Mesenteric fat pad (tissue), 1 donor: ENCODE results near the gene MRPS22. TPM values are rescaled to one million over a fixed set of nuclear protein-coding genes. Genes with fewer than 3 reads are reported as not detected.
"Not testable (repeated sequence)": the region's sequence is repeated elsewhere in the genome, so short reads cannot be mapped to it uniquely, and the experiment has no call there.

Experiments used
- DNase-seq: peaks from one replicate; pipeline ENCODE4 v3.0.0-alpha.2; 2020; ENCODE audit warnings: low spot score
- total RNA-seq: library from RNA; stranded (reverse); fragmentation: NEBNext Ultra II Directional; extraction: Animal tissue kit (Norgen Biotek cat#: 25700); gene quantifications from one replicate; pipeline ENCODE4 v1.2.1, GENCODE V29; 2021
- donor health status: DM: yes; HTN: yes; CAD: no.

MRPS22 gene
- total RNA-seq, 1 donor from 2014 or later, result 37.6 TPM

GRCh38 chr3:139388821-139389551 is 45.2 kb downstream of the MRPS22 start:
- no peak for DNase-seq

GRCh38 chr3:139389552-139390368 is 45.9 kb downstream of the MRPS22 start, which contains the start of gene COPB2:
TSS of gene COPB2 (minus strand) at chr3:139389647. CDS start at chr3:139389550, 97 bp downstream.
- DNase-seq, result peak; percentile 99

- no peak for DNase-seq
Measured at GRCh38 chr3:139394116-139394515, 50.3 kb downstream of the MRPS22 start.

GRCh38 chr3:139396707-139397106 is 52.9 kb downstream of the MRPS22 start:
- no peak for DNase-seq

GRCh38 chr3:139401155-139401554 is 57.3 kb downstream of the MRPS22 start:
- not testable (repeated sequence) for DNase-seq

Other genes with a start within 250 kb of the MRPS22 start
- gene COPB2, start 45.6 kb downstream of the MRPS22 start, total RNA-seq, result 111 TPM
- gene RBP2, start 132.5 kb downstream of the MRPS22 start, total RNA-seq, result 5.3 TPM
- gene RBP1, start 195.7 kb downstream of the MRPS22 start, total RNA-seq, result 11.9 TPM